CD14-positive monocyte (primary cell): ENCODE data around the gene ST6GALNAC3. TPM values are rescaled to one million over a fixed set of nuclear protein-coding genes. Genes with fewer than 3 reads are reported as not detected.

Experiments used
- DNase-seq, 3 donors: peaks; one replicate each; pipeline ENCODE4 v3.0.0-alpha.2; 2011 to 2022
- H2AFZ ChIP-seq: 2 replicates; pipeline ENCODE4 v1.6.0; 2012; ENCODE audit warnings: mild to moderate bottlenecking, low read depth, low read length, inconsistent platforms; ENCODE audit not compliant: insufficient read depth, poor library complexity, severe bottlenecking
- H3K27ac ChIP-seq, 2 donors: 1 replicate in 1 of 2; 2 replicates in 1 of 2; pipeline ENCODE4 v1.5.1; 2012 to 2013; ENCODE audit warnings: low read length in 2 of 2, control low read depth in 1 of 2, inconsistent platforms in 1 of 2, low read depth in 1 of 2, mild to moderate bottlenecking in 1 of 2
- H3K27me3 ChIP-seq, 2 donors: one replicate each; pipeline versions ENCODE4 v1.6.0 to v1.6.1; 2011 to 2013; ENCODE audit warnings: low read length in 2 of 2; ENCODE audit not compliant: control insufficient read depth in 2 of 2, insufficient read depth in 2 of 2
- H3K36me3 ChIP-seq, 2 donors: replicated peaks in 1 of 2; 1 replicate in 1 of 2; 2 replicates in 1 of 2; pipeline versions ENCODE4 v1.5.1 to v1.6.1; 2012 to 2013; ENCODE audit warnings: low read length in 2 of 2, control low read depth in 1 of 2, inconsistent platforms in 1 of 2, mild to moderate bottlenecking in 1 of 2; ENCODE audit not compliant: insufficient read depth in 2 of 2, control insufficient read depth in 1 of 2
- H3K4me1 ChIP-seq, 2 donors: 1 replicate in 1 of 2; 2 replicates in 1 of 2; pipeline versions ENCODE4 v1.5.1 to v1.6.1; 2012 to 2013; ENCODE audit warnings: low read length in 2 of 2, control low read depth in 1 of 2, inconsistent platforms in 1 of 2, mild to moderate bottlenecking in 1 of 2, moderate library complexity in 1 of 2; ENCODE audit not compliant: insufficient read depth in 2 of 2, control insufficient read depth in 1 of 2
- H3K4me2 ChIP-seq: replicated peaks from 2 replicates; pipeline ENCODE3; 2012; ENCODE audit warnings: low read length, moderate library complexity, mild to moderate bottlenecking; ENCODE audit not compliant: poor library complexity, severe bottlenecking; ENCODE audit errors: extremely low read depth
- H3K4me3 ChIP-seq, 3 experiments: fragments of 200-600 bp in 1 of 3; sonication (generic) in 1 of 3; replicated peaks in 1 of 3; 1 replicate in 2 of 3; 2 replicates in 1 of 3; pipeline ENCODE4 v1.5.1; 2011 to 2013; ENCODE audit warnings: low read length in 3 of 3, mild to moderate bottlenecking in 3 of 3, control low read depth in 2 of 3, low read depth in 2 of 3, inconsistent platforms in 1 of 3, moderate library complexity in 1 of 3
- H3K79me2 ChIP-seq: 2 replicates; pipeline ENCODE4 v1.6.0; 2012; ENCODE audit warnings: mild to moderate bottlenecking, control low read depth, inconsistent platforms, low read length, moderate library complexity; ENCODE audit not compliant: insufficient read depth
- H3K9ac ChIP-seq: 2 replicates; pipeline ENCODE4 v1.6.0; 2017; ENCODE audit warnings: low read length, mild to moderate bottlenecking; ENCODE audit not compliant: insufficient read depth, poor library complexity, severe bottlenecking
- H3K9me3 ChIP-seq, 2 donors: replicated peaks in 1 of 2; 1 replicate in 1 of 2; 2 replicates in 1 of 2; pipeline versions ENCODE4 v1.5.1 to v1.6.1; 2012 to 2013; ENCODE audit warnings: low read length in 2 of 2, control low read depth in 1 of 2; ENCODE audit not compliant: control insufficient read depth in 1 of 2, insufficient read depth in 1 of 2
- H4K20me1 ChIP-seq: 2 replicates; pipeline ENCODE4 v1.6.0; 2012; ENCODE audit warnings: mild to moderate bottlenecking, low read length, control low read depth, moderate library complexity; ENCODE audit not compliant: insufficient read depth
- H3K27ac Mint-ChIP-seq, 7 donors: one replicate each; pipeline ENCODE4 v1.8.0; 2020; ENCODE audit warnings: mild to moderate bottlenecking in 7 of 7, mixed read lengths in 7 of 7, moderate library complexity in 6 of 7, inconsistent platforms in 2 of 7
- H3K27me3 Mint-ChIP-seq, 3 donors: one replicate each; pipeline ENCODE4 v1.8.0; 2021 to 2022; ENCODE audit warnings: low read depth in 3 of 3, mild to moderate bottlenecking in 3 of 3, mixed read lengths in 3 of 3, moderate library complexity in 3 of 3, inconsistent platforms in 1 of 3
- H3K36me3 Mint-ChIP-seq, 2 donors: one replicate each; pipeline ENCODE4 v1.8.0; 2020; ENCODE audit warnings: mixed read lengths in 2 of 2, inconsistent platforms in 1 of 2, mild to moderate bottlenecking in 1 of 2
- H3K4me1 Mint-ChIP-seq: one replicate; pipeline ENCODE4 v1.8.0; 2020; ENCODE audit warnings: mild to moderate bottlenecking, mixed read lengths
- H3K4me3 Mint-ChIP-seq, 2 donors: one replicate each; pipeline ENCODE4 v1.8.0; 2020; ENCODE audit warnings: mild to moderate bottlenecking in 2 of 2, mixed read lengths in 2 of 2, moderate library complexity in 1 of 2
- H3K9me3 Mint-ChIP-seq, 7 donors: one replicate each; pipeline ENCODE4 v1.8.0; 2020 to 2022; ENCODE audit warnings: mixed read lengths in 7 of 7, mild to moderate bottlenecking in 6 of 7, moderate library complexity in 6 of 7, inconsistent platforms in 2 of 7
- WGBS: methylation state at CpG from one replicate; pipeline ENCODE4 v1.1.5; 2013; ENCODE audit warnings: missing lambda C conversion rate; ENCODE audit not compliant: insufficient coverage; 5-methylcytosine and 5-hydroxymethylcytosine counted together
- intact Hi-C, 2 donors: fragments of 100-400 bp; cut with micrococcal nuclease; formaldehyde crosslinking; loops; one replicate each; pipeline versions ENCODE4 v1.15.0 to v1.15.1; 2023
- polyA plus RNA-seq, 3 donors: library from polyadenylated mRNA; depleted of rRNA in 1 of 3; unstranded in 2 of 3; stranded (reverse) in 1 of 3; fragments of 300-500 nt in 2 of 3; fragments of >200 nt in 1 of 3; fragmentation: Illumina TruSeq in 2 of 3; gene quantifications; 1 replicate in 2 of 3; 2 replicates in 1 of 3; pipeline ENCODE4 v1.2.3, GENCODE V29; 2012 to 2021
- TF ChIP-seq, protein P1 (sequence below): fragments of 200-600 bp; IDR thresholded peaks from one replicate; pipeline ENCODE4 v1.8.0; 2022; ENCODE audit warnings: antibody characterized with exemption, mild to moderate bottlenecking

Gene ST6GALNAC3
- polyA plus RNA-seq, 3 donors: 6.5 to 9.2 (median 7.6) TPM

GRCh38 chr1:76482272-76482671 is 407.7 kb downstream of the ST6GALNAC3 start:
- Histone ChIP-seq H3K9me3 (no peaks in the 10 kb centered on the region), H3K27ac (no peak overlapping the region), H3K36me3 (no peaks in the 10 kb centered on the region), H3K4me1 (no peaks in the 10 kb centered on the region), H4K20me1 (no peaks in the 10 kb centered on the region), H3K9ac (no peak overlapping the region), H3K4me2 (no peak overlapping the region), H3K27me3 (no peaks in the 10 kb centered on the region), H3K4me3 (no peak overlapping the region), H2AFZ (no peak overlapping the region), H3K79me2 (no peaks in the 10 kb centered on the region)
- no peaks in the 10 kb centered on the region for H3K27me3 Mint-ChIP-seq
- no peak overlapping the region for H3K27ac Mint-ChIP-seq
- no peak overlapping the region for H3K4me3 Mint-ChIP-seq
- TF ChIP-seq, protein P1, sequence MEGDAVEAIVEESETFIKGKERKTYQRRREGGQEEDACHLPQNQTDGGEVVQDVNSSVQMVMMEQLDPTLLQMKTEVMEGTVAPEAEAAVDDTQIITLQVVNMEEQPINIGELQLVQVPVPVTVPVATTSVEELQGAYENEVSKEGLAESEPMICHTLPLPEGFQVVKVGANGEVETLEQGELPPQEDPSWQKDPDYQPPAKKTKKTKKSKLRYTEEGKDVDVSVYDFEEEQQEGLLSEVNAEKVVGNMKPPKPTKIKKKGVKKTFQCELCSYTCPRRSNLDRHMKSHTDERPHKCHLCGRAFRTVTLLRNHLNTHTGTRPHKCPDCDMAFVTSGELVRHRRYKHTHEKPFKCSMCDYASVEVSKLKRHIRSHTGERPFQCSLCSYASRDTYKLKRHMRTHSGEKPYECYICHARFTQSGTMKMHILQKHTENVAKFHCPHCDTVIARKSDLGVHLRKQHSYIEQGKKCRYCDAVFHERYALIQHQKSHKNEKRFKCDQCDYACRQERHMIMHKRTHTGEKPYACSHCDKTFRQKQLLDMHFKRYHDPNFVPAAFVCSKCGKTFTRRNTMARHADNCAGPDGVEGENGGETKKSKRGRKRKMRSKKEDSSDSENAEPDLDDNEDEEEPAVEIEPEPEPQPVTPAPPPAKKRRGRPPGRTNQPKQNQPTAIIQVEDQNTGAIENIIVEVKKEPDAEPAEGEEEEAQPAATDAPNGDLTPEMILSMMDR: no peak
- no peaks in the 10 kb centered on the region for H3K4me1 Mint-ChIP-seq
- H3K9me3 Mint-ChIP-seq: peaks cover 0 to 8% (median 2%) of the 10 kb centered on the region in 7 donors
- no CpG with 5 or more reads among the region's 2 CpGs for WGBS
- no peak for DNase-seq
- intact Hi-C loops: no loop called here
- H3K36me3 Mint-ChIP-seq: no peaks in the 10 kb centered on the region

DNA sequence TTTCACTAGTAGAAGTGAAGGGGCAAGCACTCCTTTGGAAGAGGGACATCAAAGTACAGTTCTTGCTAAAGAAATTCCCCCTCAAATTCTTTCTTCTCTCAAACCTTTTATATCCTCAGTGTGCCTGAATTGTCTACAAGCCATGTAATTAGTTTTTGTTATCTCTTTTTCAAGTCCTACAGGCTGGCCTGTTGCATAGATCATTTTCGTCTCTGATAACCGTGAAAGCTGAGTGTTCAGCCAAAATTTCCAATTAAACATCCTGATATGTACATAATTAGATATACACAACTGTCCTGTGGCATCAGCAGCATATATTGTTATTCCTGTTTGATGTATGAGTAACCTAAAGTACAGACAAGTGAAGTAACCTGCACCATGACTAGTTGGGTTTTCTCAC is 417.2 kb downstream of the ST6GALNAC3 start:
- H3K4me3 Mint-ChIP-seq: no peak overlapping the region
- WGBS: no CpG with 5 or more reads among the region's 2 CpGs
- H3K9me3 ChIP-seq: peaks cover 0 to 9% of the 10 kb centered on the region in 2 donors
- no peaks in the 10 kb centered on the region for H3K4me1 Mint-ChIP-seq
- no peaks in the 10 kb centered on the region for H3K27me3 ChIP-seq
- DNase-seq: no peak
- intact Hi-C loops: no loop called here
- H3K4me3 ChIP-seq: no peak overlapping the region
- H2AFZ ChIP-seq: no peak overlapping the region
- H3K27ac ChIP-seq: no peak overlapping the region
- no peaks in the 10 kb centered on the region for H3K79me2 ChIP-seq
- no peaks in the 10 kb centered on the region for H3K27me3 Mint-ChIP-seq
- H3K27ac Mint-ChIP-seq: no peak overlapping the region
- no peaks in the 10 kb centered on the region for H4K20me1 ChIP-seq
- no peaks in the 10 kb centered on the region for H3K36me3 Mint-ChIP-seq
- H3K9me3 Mint-ChIP-seq: peaks cover 6 to 17% (median 10%) of the 10 kb centered on the region in 7 donors
- H3K9ac ChIP-seq: no peak overlapping the region
- no peaks in the 10 kb centered on the region for H3K36me3 ChIP-seq
- no peaks in the 10 kb centered on the region for H3K4me1 ChIP-seq
- H3K4me2 ChIP-seq: no peak overlapping the region
- TF ChIP-seq, protein P1: no peak
